Activated CD4-positive, alpha-beta T cell treated with anti-CD3 and anti-CD28 coated beads for 24 hours (primary cell): ENCODE data around the gene PDSS2.
"Not testable (repeated sequence)": the region's sequence is repeated elsewhere in the genome, so short reads cannot be mapped to it uniquely, and the experiment has no call there.

Experiments
- DNase-seq, 2 donors: peaks; one replicate each; pipeline ENCODE4 v3.0.0-alpha.2; 2020; ENCODE audit warnings: low read depth in 2 of 2

The PDSS2 gene

DNA sequence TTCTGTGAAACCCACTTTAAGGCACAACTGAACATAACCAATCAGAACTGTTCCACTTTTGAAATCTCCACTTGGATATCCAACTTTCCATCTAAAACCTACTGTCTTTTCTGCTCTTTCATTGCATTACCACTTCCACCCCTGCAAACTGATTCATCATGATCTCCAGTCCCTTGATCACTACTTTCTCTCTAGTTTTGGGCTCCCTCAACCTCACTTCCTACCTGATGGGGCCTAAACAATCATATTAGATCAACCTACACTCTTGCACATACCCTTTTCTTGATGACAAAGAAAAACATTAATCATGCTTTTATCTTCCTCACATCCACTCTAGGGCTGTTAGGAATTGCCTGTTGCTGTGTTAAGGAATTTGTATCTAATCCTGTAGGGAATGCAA, 137.6 kb downstream of the PDSS2 start:
- DNase-seq: no peak

DNA sequence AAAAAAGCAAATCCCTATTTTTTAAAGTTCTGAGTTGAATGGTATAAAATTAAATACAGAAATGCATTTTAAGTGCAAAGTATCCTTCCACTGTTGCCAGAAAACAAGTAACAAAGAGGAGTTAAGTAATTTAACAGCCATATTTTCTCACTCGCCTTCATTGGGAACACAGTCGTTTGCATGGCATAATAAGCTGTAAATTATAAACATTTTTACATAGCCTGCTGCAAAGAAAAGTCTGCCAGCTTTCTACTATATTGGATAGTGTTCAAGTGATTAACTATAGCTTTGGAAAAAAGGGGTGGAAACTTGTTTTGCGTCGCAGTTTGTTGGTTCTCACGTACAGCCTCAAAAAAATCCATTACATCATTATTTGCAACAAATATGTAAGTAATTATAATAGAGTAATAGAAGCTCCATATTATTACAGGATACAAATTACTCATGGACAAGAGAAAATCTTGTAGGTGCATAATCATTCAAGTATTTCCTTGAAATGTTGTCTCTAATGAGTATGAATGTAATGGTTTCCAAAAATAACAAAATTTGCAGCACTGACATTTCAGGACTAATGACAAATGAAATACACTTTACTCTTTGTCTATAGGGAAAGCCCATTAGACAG, 139.3 kb downstream of the PDSS2 start:
- no peak for DNase-seq

DNA sequence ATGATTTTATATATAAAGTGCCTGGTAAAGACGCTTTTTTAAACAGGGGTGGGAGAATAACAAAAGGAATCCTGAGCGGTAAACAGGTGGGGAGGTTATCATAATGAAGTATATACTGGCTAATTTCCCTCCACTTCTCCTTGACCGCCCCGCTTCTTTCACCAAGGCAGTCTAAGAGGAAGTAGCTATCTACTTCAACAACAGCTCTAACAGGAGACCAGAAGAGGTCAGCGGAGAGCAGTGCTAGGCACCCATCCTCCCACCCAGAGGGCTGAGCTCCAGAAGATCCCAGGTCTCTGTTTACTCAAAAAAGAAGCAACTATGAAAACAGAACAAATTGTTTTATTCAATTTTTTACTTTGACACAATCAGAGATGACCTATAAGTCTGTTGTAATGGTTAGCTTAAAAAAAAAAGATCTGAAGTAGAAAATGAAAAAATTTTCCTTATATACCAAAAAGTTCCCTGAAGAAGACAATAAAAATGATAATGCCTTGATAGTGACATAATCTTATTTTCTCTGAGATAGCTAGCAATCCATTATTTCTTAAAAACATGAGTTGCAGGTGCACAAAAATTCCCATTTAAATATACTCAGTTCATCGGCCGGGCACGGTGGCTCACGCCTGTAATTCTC, 141.1 kb downstream of the PDSS2 start:
- DNase-seq: peak in 1 of 2 donors; percentile 9

DNA sequence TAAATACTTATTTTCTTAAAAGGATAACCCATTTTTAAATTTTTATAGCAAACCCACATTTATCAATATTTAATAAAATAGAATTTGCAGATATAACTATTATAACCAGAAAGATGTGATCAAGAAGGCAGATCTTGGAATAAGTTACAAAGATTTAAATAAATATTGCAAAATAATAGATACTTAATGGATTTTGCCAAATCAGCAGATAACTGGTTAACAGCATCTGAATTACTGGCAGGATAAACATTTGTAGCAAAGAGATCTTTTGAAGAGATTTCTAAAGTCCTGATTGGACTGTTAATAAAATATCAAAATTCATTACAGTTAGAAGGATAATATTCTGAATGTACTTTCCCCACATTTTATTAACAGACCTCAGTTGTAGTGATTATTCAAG, 144.2 kb downstream of the PDSS2 start:
- DNase-seq: no peak

GRCh38 chr6:107314531-107314939, 144.8 kb downstream of the PDSS2 start:
- DNase-seq: no peak

DNA sequence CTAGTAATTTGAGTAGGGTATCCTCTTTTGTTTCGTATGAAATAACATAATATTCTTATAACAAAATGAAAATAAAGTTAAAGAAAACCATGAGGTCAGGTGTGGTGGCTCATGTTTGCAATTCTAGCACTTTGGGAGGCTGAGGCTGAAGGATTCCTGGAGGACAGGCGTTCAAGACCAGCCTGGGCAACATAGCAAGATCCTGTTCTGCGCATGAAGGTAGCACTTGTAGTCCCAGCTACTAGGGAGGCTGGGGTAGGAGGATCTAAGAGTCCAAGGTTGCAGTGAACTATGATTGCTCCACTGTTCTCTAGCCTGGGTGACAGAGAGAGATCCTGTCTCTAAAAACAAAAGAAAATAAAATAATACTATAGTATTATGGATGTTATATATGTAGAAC, 145.6 kb downstream of the PDSS2 start:
- DNase-seq: no peak

GRCh38 chr6:107310362-107310761, 149.0 kb downstream of the PDSS2 start:
- no peak for DNase-seq

DNA sequence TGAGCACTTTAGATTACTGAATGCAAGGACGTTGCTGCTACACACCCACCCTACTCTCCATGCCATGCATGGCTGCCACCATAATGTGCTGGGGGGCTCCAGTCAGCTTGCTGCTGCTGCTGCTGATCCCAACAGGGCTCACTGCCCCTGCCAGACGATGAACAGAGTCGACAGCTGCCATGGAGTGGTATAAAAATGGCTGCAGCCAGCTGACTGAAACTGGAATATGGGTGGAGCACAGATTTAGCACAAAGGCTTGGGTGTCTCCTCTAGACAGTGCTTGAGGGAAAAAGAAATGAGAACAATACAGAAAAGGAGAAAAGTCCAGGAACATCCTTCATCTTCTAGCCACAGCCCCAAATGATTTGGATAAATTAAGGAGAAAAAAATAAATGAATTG, 150.7 kb downstream of the PDSS2 start:
- DNase-seq: no peak

DNA sequence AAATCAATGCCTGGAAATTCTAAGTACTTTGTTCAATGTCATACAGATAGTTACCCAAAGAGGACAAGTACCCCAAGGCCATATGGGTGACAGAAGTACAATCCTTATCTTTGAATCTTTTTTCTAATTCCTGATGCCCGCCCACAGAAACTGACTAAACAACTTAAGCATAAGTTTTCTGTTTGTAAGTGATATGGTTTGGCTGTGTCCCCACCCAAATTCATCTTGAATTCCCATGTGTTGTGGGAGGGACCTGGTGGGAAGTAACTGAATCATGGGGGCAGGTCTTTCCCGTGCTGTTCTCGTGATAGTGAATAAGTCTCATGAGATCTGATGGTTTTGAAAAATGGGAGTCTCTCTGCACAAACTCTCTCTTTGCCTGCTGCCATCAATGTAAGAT, 153.4 kb downstream of the PDSS2 start:
- DNase-seq: not testable (repeated sequence)

DNA sequence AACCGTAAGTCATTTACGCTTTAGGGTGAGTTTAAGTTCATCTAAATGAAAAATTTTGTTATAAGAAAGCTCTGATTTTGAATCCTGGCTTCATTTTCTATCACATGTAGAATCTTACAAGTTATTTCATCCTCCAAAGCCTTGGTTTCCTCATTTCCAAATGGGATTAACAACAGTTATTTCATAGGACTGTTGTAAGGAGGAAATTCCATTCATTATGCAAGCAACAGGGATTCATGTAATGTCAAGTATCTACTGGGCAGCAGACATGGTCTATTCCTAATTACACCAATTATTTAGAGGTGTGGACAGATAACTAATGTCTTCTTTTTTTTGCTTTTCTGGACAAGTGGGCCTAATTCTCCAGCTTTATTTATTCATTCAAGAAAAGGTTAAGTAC, 154.0 kb downstream of the PDSS2 start:
- DNase-seq: no peak

GRCh38 chr6:107304421-107305025, 154.8 kb downstream of the PDSS2 start:
- DNase-seq: peak; percentile 3 to 8

DNA sequence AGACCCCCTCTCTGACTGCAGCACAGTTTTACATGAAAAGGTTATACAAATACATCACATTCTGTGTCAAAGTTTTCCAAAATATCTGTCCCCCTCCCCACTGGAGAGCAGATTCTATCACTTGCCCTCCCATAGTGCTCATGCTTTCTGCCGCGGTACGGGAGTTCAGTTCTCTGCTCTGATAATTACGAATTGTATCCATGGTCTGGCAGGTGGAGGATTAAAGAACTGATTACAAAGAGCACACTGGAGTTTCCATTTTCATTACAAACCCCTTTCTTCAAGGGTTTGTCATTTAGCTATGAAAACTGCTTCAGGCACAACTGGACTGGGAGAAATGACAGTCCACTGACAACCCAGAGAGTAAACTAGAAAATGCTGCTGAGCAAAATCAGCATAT, 166.0 kb downstream of the PDSS2 start:
- no peak for DNase-seq

DNA sequence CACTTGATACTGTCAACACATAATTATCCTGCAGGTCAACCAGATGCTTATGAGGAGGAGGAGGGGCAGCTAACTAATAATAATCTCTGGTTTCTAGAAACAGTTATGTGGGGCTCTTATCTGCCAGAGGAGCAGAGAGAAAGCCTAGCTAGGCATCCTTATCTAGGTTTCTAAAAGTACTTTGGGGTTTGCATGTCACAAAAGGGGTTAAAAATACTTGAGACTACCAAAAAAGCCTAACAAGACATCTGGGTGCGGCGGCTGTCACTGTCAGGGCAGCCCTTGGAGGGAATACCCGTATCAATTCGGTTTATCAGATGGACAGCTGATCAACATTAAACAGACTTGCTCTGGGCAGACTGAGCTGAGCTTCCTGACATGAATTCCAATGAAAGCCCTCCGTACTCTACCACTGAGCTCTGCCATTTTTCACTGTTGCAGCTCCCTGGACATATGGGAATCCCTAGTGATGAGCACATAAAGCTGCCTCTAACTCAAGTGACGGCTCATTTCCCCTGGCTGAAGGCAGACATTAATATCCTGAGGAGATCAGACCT, 166.6 kb downstream of the PDSS2 start:
- no peak for DNase-seq

DNA sequence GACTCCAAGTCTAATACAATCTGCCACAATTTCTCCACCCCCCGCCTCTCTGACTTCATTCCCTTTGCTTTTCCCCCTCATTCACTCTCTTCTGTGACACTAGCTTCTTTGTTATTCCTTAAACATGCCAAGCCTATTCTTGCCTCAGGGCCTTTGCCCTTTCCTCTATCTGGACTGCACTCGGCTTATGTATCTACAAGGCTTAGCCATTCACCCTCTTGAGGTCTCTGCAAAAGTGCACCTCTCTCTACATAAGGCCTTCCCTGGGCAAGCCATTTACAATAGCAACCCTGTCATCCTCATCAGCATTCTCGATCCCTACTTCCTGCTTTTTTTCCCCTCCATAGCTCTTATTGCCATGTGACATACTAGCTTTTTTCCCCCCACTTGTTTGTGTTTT, 168.9 kb downstream of the PDSS2 start:
- no peak for DNase-seq

DNA sequence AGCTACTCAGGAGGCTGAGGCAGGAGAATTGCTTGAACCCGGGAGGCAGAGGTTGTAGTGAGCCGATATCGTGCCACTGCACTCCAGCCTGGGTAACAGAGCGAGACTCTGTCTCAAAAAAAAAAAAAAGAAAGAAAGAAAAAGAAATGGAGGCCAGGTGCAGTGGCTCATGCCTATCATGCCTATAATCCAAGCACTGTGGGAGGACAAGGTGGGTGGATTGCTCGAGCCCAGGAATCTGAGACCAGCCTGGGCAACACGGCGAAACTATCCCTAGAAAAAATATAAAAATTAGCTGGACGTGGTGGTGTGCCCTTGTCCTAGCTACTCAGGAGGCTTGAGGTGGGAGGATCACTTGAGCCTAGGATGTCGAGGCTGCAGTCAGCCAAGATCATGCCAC, 170.1 kb downstream of the PDSS2 start:
- not testable (repeated sequence) for DNase-seq

DNA sequence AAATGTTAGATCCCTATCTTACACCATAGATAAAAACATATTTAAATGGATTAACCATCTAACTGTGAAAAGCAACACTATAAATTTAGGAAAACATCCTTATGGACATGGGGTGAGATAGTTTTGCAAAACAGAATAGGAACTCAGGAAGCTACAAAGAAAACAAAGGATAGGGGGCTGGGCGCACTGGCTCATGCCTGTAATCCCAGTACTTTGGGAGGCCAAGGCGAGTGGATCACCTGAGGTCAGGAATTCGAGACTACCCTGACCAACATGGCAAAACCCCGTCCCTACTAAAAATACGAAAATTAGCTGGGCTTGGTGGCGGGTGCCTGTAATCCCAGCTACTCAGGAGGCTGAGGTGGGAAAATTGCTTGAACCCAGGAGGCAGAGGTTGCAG, 173.7 kb downstream of the PDSS2 start:
- DNase-seq: not testable (repeated sequence)

DNA sequence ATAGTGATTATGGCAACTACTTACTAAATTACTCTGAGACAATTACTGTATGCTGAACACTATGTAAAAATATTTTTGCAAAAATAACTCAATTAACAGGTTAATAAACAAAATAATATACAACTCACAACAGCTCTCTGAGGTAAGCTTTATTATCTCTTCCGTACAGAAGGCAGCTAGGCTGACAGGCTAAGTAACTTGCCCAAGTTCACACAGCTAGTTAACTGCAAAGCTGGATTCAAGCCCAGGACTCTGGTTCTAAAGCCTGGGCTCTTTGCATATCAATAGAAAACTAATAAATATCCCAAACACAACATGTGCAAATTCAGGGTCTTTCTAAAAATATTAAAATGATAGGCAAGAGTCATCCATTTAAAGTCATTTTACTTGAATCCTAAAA, 174.6 kb downstream of the PDSS2 start:
- no peak for DNase-seq

DNA sequence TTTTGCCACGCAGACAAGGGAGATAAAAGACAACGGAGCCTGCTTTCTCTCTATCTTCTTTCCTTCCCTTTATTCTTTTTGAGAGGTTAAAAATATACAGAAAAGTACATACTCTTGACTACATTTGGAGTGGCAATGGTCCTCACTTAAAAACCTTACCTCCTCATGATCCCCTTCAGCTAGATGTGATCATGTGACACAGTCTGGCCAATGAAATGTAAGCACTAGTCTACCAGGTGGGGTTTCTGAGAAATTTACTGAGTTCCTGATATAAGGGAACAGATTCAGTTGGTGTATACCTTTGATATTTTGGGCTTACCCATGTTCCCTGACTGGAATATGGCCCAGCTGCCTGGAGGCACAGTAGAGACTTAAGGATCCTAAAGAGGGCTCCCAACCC, 178.6 kb downstream of the PDSS2 start:
- DNase-seq: no peak

DNA sequence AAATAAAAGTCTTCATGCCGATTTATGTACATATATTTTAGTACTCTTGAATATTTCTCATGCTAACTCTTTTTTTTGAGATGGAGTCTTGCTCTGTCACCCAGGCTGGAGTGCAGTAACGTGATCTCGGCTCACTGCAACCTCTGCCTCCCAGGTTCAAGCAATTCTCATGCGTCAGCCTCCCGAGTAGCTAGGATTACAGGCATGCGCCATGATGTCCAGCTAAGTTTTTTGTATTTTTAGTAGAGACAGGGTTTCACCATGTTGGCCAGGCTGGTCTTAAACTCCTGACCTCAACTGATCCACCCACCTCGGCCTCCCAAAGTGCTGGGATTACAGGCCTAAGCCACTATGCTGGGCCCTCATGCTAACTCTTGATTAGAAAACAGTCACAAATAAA, 179.4 kb downstream of the PDSS2 start:
- DNase-seq: not testable (repeated sequence)

- no peak for DNase-seq
Observed at GRCh38 chr6:107275330-107275865, 184.0 kb downstream of the PDSS2 start.

DNA sequence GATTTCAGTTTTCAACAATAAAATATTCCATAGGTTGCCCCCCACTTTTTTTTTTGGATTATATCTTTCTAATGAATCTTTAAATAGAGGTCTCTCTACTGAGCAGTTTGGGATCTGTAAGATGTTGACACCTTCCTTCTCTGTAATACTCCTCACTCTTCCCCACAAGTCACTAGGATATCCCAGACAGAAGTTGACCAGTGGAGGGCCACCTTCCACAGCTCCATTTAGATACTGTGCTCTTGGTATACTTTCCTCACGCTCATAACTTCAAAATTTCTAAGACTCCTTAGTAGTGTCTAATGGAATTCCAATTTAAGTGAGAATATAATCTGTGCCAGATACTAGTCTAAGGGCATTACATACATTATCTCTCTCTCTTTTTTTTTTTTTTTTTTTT, 185.1 kb downstream of the PDSS2 start:
- no peak for DNase-seq

DNA sequence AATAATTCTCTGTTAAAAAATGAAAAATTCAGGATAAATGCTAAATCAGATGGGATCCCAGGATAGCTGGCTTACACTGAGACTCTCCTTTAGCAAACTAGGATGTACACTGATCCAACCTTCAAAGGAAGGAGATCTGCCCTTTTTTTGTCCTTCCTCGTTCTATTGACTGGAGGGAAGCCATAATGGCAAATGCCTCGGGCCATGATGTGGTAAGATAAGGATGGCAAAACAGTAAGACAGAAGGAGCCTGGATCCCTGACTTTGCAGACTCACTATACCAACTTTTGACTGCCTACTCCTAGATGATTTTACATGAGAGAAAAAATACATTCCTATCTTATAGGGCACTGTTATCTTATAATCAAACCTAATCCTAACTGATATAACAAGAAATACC, 187.1 kb downstream of the PDSS2 start:
- no peak for DNase-seq
